HG03432 (cell line): ENCODE results near the gene BANF1.
"Not testable (repeated sequence)": the region's sequence is repeated elsewhere in the genome, so short reads cannot be mapped to it uniquely, and the experiment has no call there.

Source experiments
- ATAC-seq: cut with Tn5 transposase; IDR thresholded peaks from one replicate; pipeline ENCODE4 v1.9.1; 2021; ENCODE audit warnings: mild to moderate bottlenecking, moderate library complexity; ENCODE audit not compliant: unreplicated experiment

Gene BANF1

GRCh38 chr11:66008468-66009101 lies 6.3 kb downstream of the BANF1 start:
- no peak for ATAC-seq

GRCh38 chr11:66010036-66010435 lies 7.7 kb downstream of the BANF1 start:
- not testable (repeated sequence) for ATAC-seq

GRCh38 chr11:66011239-66011784 lies 9.0 kb downstream of the BANF1 start:
- ATAC-seq = no peak

- ATAC-seq = no peak
Observed at GRCh38 chr11:66011785-66012303, 9.5 kb downstream of the BANF1 start, which contains the start of gene CST6. Gene CST6, plus strand, starts transcription at chr11:66012008. Its CDS starts 37 bp downstream, at chr11:66012045.

GRCh38 chr11:66012371-66012945 lies 10.2 kb downstream of the BANF1 start:
- ATAC-seq = no peak

GRCh38 chr11:66012946-66013761 lies 10.9 kb downstream of the BANF1 start:
- no peak for ATAC-seq

- no peak for ATAC-seq
Observed at GRCh38 chr11:66013762-66014100, 11.4 kb downstream of the BANF1 start.

GRCh38 chr11:66014804-66015453 lies 12.6 kb downstream of the BANF1 start:
- no peak for ATAC-seq

- ATAC-seq = no peak
Observed at GRCh38 chr11:66015454-66015881, 13.2 kb downstream of the BANF1 start.

GRCh38 chr11:66015936-66016792 lies 13.9 kb downstream of the BANF1 start:
- no peak for ATAC-seq

GRCh38 chr11:66016793-66017177 lies 14.5 kb downstream of the BANF1 start:
- ATAC-seq = no peak

GRCh38 chr11:66017321-66017720 lies 15.0 kb downstream of the BANF1 start:
- no peak for ATAC-seq

- ATAC-seq = no peak
Observed at GRCh38 chr11:66020212-66020611, 17.9 kb downstream of the BANF1 start.

GRCh38 chr11:66020618-66021357 lies 18.5 kb downstream of the BANF1 start:
- no peak for ATAC-seq

GRCh38 chr11:66022401-66023185 lies 20.3 kb downstream of the BANF1 start:
- no peak for ATAC-seq

GRCh38 chr11:66023186-66023440 lies 20.8 kb downstream of the BANF1 start:
- not testable (repeated sequence) for ATAC-seq

- no peak for ATAC-seq
Observed at GRCh38 chr11:66026017-66026529, 23.8 kb downstream of the BANF1 start, which contains the start of gene CATSPER1. Gene CATSPER1, minus strand, starts transcription at chr11:66026479. Its CDS starts 100 bp downstream, at chr11:66026379.

- ATAC-seq = no peak
Observed at GRCh38 chr11:66032957-66033735, 30.8 kb downstream of the BANF1 start.
